Trophoblast cell (in vitro differentiated cells and primary cell): ENCODE data around the gene KCNN3.
A peak's percentile ranks its signal among the peaks of the same experiment; 100 is the strongest.

Experiments
- DNase-seq, 2 donors: peaks; one replicate each; pipeline ENCODE4 v3.0.0-alpha.2; 2016
- H2AFZ ChIP-seq: 2 replicates; pipeline ENCODE4 v1.6.1; 2013; ENCODE audit warnings: low read length, moderate library complexity, mild to moderate bottlenecking; ENCODE audit not compliant: insufficient read depth, poor library complexity
- H2AK5ac ChIP-seq: 2 replicates; pipeline ENCODE4 v1.6.1; 2013; ENCODE audit warnings: mild to moderate bottlenecking, low read length
- H2BK120ac ChIP-seq: 2 replicates; pipeline ENCODE4 v1.6.1; 2013; ENCODE audit warnings: low read length, mild to moderate bottlenecking, moderate library complexity; ENCODE audit not compliant: insufficient read depth, poor library complexity
- H2BK12ac ChIP-seq: 2 replicates; pipeline ENCODE4 v1.6.1; 2013; ENCODE audit warnings: mild to moderate bottlenecking, low read length, moderate library complexity
- H2BK5ac ChIP-seq: 2 replicates; pipeline ENCODE4 v1.6.1; 2013; ENCODE audit warnings: low read length, low read depth, moderate library complexity, mild to moderate bottlenecking; ENCODE audit not compliant: poor library complexity
- H3K14ac ChIP-seq: 2 replicates; pipeline ENCODE4 v1.6.1; 2013; ENCODE audit warnings: mild to moderate bottlenecking, low read length
- H3K18ac ChIP-seq: 2 replicates; pipeline ENCODE4 v1.6.1; 2013; ENCODE audit warnings: mild to moderate bottlenecking, low read length
- H3K23ac ChIP-seq: 2 replicates; pipeline ENCODE4 v1.6.1; 2013; ENCODE audit warnings: low read length
- H3K27ac ChIP-seq: 2 replicates; pipeline ENCODE4 v1.5.1; 2013; ENCODE audit warnings: low read depth, mild to moderate bottlenecking, inconsistent platforms, low read length, moderate library complexity
- H3K27me3 ChIP-seq: 2 replicates; pipeline ENCODE4 v1.6.1; 2013; ENCODE audit warnings: inconsistent platforms, mild to moderate bottlenecking, low read length, moderate library complexity; ENCODE audit not compliant: insufficient read depth
- H3K36me3 ChIP-seq, 2 experiments: 1 replicate in 1 of 2; 2 replicates in 1 of 2; pipeline ENCODE4 v1.6.1; 2013; ENCODE audit warnings: low read length in 2 of 2, mild to moderate bottlenecking in 2 of 2, moderate library complexity in 1 of 2; ENCODE audit not compliant: insufficient read depth in 2 of 2, control insufficient read depth in 1 of 2
- H3K4ac ChIP-seq: 2 replicates; pipeline ENCODE4 v1.6.1; 2013; ENCODE audit warnings: low read depth, mild to moderate bottlenecking, low read length, moderate library complexity
- H3K4me1 ChIP-seq, 2 experiments: 1 replicate in 1 of 2; 2 replicates in 1 of 2; pipeline ENCODE4 v1.6.1; 2013; ENCODE audit warnings: low read length in 2 of 2, mild to moderate bottlenecking in 2 of 2, moderate library complexity in 1 of 2; ENCODE audit not compliant: insufficient read depth in 2 of 2, control insufficient read depth in 1 of 2
- H3K4me2 ChIP-seq: 2 replicates; pipeline ENCODE4 v1.6.1; 2013; ENCODE audit warnings: inconsistent platforms, mild to moderate bottlenecking, low read length, moderate library complexity
- H3K4me3 ChIP-seq: 2 replicates; pipeline ENCODE4 v1.5.1; 2013; ENCODE audit warnings: mild to moderate bottlenecking, low read depth, low read length, inconsistent platforms
- H3K79me1 ChIP-seq: one replicate; pipeline ENCODE4 v1.6.1; 2013; ENCODE audit warnings: low read length
- H3K79me2 ChIP-seq: 2 replicates; pipeline ENCODE4 v1.6.1; 2013; ENCODE audit warnings: low read length, mild to moderate bottlenecking; ENCODE audit not compliant: control insufficient read depth, insufficient read depth, poor library complexity
- H3K9ac ChIP-seq: 2 replicates; pipeline ENCODE4 v1.6.1; 2013; ENCODE audit warnings: mild to moderate bottlenecking, low read length
- H3K9me3 ChIP-seq: 2 replicates; pipeline ENCODE4 v1.6.1; 2013; ENCODE audit warnings: low read depth, mild to moderate bottlenecking, control low read depth, inconsistent platforms, low read length; ENCODE audit not compliant: insufficient read depth
- H4K12ac ChIP-seq: 2 replicates; pipeline ENCODE4 v1.6.1; 2013; ENCODE audit warnings: low read depth, mild to moderate bottlenecking, low read length, moderate library complexity
- H4K8ac ChIP-seq: 2 replicates; pipeline ENCODE4 v1.6.1; 2013; ENCODE audit warnings: low read depth, mild to moderate bottlenecking, low read length, moderate library complexity
- H4K91ac ChIP-seq: one replicate; pipeline ENCODE4 v1.6.1; 2013; ENCODE audit warnings: low read depth, mild to moderate bottlenecking, low read length, moderate library complexity
- WGBS: extraction: QIAGEN DNeasy Blood & Tissue Kit; methylation state at CpG from one replicate; pipeline ENCODE4 v1.1.7; 2013; ENCODE audit warnings: missing lambda C conversion rate; ENCODE audit not compliant: insufficient read length, insufficient coverage; ENCODE audit errors: extremely low coverage; 5-methylcytosine and 5-hydroxymethylcytosine counted together

The KCNN3 gene

GRCh38 chr1:154808261-154808908, 61.7 kb downstream of the KCNN3 start:
- Histone ChIP-seq H4K8ac (no peak overlapping the region), H2BK5ac (no peak overlapping the region), H3K18ac (no peak overlapping the region), H3K27me3 (no peaks in the 10 kb centered on the region), H3K23ac (no peak overlapping the region), H3K4me1 (peaks cover 18 to 20% of the 10 kb centered on the region in 2 experiments), H4K91ac (no peak overlapping the region), H3K79me2 (peaks cover 2% of the 10 kb centered on the region), H2BK120ac (no peak overlapping the region), H3K27ac (no peak overlapping the region), H3K9ac (no peak overlapping the region), H4K12ac (no peak overlapping the region), H2AK5ac (no peak overlapping the region), H2AFZ (no peak overlapping the region), H3K9me3 (no peaks in the 10 kb centered on the region), H3K4me2 (no peak overlapping the region), H3K79me1 (no peaks in the 10 kb centered on the region), H3K14ac (no peak overlapping the region), H3K4ac (no peak overlapping the region), H3K4me3 (no peak overlapping the region), H3K36me3 (no peaks in the 10 kb centered on the region), H2BK12ac (no peak overlapping the region)
- DNase-seq: peak; percentile 88 to 91
- no CpG with 5 or more reads among the region's 12 CpGs for WGBS

- Histone ChIP-seq H3K23ac (no peak overlapping the region), H2BK120ac (no peak overlapping the region), H3K9me3 (no peaks in the 10 kb centered on the region), H3K4me1 (peaks cover 14 to 15% of the 10 kb centered on the region in 2 experiments), H3K79me2 (peaks cover 2% of the 10 kb centered on the region), H2BK5ac (no peak overlapping the region), H3K27me3 (no peaks in the 10 kb centered on the region), H3K79me1 (no peaks in the 10 kb centered on the region), H3K27ac (no peak overlapping the region), H3K4ac (no peak overlapping the region), H3K14ac (no peak overlapping the region), H4K8ac (no peak overlapping the region), H3K9ac (no peak overlapping the region), H3K36me3 (no peaks in the 10 kb centered on the region), H4K12ac (no peak overlapping the region), H2BK12ac (no peak overlapping the region), H2AFZ (no peak overlapping the region), H4K91ac (no peak overlapping the region), H3K18ac (no peak overlapping the region), H3K4me2 (no peak overlapping the region), H2AK5ac (no peak overlapping the region), H3K4me3 (no peak overlapping the region)
- DNase-seq: peak; percentile 43 to 59
- WGBS: no CpG with 5 or more reads among the region's 12 CpGs
These were observed 63.0 kb downstream of the KCNN3 start for GRCh38 chr1:154807048-154807591.

GRCh38 chr1:154806333-154806732, 63.7 kb downstream of the KCNN3 start:
- Histone ChIP-seq H3K36me3 (no peaks in the 10 kb centered on the region), H2AFZ (no peak overlapping the region), H2BK120ac (no peak overlapping the region), H3K27me3 (no peaks in the 10 kb centered on the region), H3K14ac (no peak overlapping the region), H3K79me1 (no peaks in the 10 kb centered on the region), H3K9me3 (no peaks in the 10 kb centered on the region), H3K4me1 (peaks cover 14 to 15% of the 10 kb centered on the region in 2 experiments), H3K23ac (no peak overlapping the region), H4K91ac (no peak overlapping the region), H3K4me2 (no peak overlapping the region), H3K4me3 (no peak overlapping the region), H2AK5ac (no peak overlapping the region), H2BK5ac (no peak overlapping the region), H3K18ac (no peak overlapping the region), H3K27ac (no peak overlapping the region), H4K12ac (no peak overlapping the region), H2BK12ac (no peak overlapping the region), H3K4ac (no peak overlapping the region), H3K9ac (no peak overlapping the region), H4K8ac (no peak overlapping the region), H3K79me2 (peaks cover 2% of the 10 kb centered on the region)
- WGBS: no CpG with 5 or more reads among the region's 3 CpGs
- no peak for DNase-seq

- no peak overlapping the region for H3K4me2 ChIP-seq
- no peaks in the 10 kb centered on the region for H3K36me3 ChIP-seq
- no peak overlapping the region for H3K23ac ChIP-seq
- H4K12ac ChIP-seq: no peak overlapping the region
- WGBS: no CpG with 5 or more reads among the region's 8 CpGs
- peak; percentile 30 to 58 for DNase-seq
- no peak overlapping the region for H2BK120ac ChIP-seq
- no peak overlapping the region for H4K8ac ChIP-seq
- no peaks in the 10 kb centered on the region for H3K27me3 ChIP-seq
- no peak overlapping the region for H3K14ac ChIP-seq
- no peak overlapping the region for H3K9ac ChIP-seq
- no peak overlapping the region for H4K91ac ChIP-seq
- H3K9me3 ChIP-seq: no peaks in the 10 kb centered on the region
- no peak overlapping the region for H2AK5ac ChIP-seq
- no peaks in the 10 kb centered on the region for H3K79me2 ChIP-seq
- H3K27ac ChIP-seq: no peak overlapping the region
- H2AFZ ChIP-seq: no peak overlapping the region
- no peak overlapping the region for H3K4ac ChIP-seq
- H2BK12ac ChIP-seq: no peak overlapping the region
- H3K4me3 ChIP-seq: no peak overlapping the region
- no peak overlapping the region for H2BK5ac ChIP-seq
- no peaks in the 10 kb centered on the region for H3K79me1 ChIP-seq
- H3K4me1 ChIP-seq: peaks cover 1 to 5% of the 10 kb centered on the region in 2 experiments
- no peak overlapping the region for H3K18ac ChIP-seq
These were observed 66.8 kb downstream of the KCNN3 start for GRCh38 chr1:154802982-154803920.
